Right renal pelvis (tissue), 4 donors: ENCODE measurements around the gene ARHGAP32. TPM values are rescaled to one million over a fixed set of nuclear protein-coding genes. Genes with fewer than 3 reads are reported as not detected.

Experiments
- DNase-seq, 4 donors: peaks; one replicate each; pipeline ENCODE4 v3.0.0-alpha.2; 2013; ENCODE audit warnings: low read depth in 4 of 4, low spot score in 3 of 4, missing footprints in 1 of 4
- polyA plus RNA-seq, 4 donors: library from polyadenylated mRNA; unstranded; fragments of 120-200 nt; gene quantifications; one replicate each; pipeline ENCODE4 v1.2.1, GENCODE V29; 2013; ENCODE audit not compliant: insufficient read length in 4 of 4

The ARHGAP32 gene
- polyA plus RNA-seq, 4 donors = 14.7 to 20.2 (median 17.8) TPM

DNA sequence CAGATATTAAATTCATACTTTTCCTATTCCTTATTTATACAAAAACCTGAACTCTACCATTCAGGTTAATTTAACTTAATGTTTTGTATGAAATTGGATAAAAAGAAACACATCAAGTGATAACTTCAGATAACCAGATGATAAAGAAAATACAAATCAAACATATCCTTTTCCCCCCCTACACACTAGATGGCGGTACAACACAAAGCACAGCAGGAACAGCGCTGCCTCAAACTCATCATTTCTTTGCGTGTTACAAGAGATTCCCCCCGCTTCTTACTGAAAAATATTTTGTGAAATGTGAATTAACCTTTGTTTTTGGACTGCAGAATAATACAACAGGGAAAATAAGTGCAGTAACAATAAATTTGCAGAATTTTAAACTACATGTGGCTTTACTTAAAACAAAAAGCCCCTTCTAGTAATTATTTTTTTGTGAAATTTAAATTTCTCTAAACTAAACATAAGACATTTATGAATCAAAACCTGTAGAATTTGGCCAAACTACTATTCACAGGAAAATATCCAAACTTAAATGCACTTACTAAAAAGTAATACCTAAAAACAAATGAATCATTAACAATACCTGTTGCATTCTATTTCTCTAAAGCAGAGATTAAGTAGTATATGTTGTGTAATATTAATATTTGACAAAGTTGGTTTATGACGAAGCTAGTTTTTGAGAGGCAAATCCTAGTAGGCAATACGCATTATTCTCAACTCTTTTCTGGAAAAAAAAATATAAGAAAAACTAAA is 74.4 kb downstream of the ARHGAP32 start:
- DNase-seq = peak; percentile 37 to 50 (median 43)

DNA sequence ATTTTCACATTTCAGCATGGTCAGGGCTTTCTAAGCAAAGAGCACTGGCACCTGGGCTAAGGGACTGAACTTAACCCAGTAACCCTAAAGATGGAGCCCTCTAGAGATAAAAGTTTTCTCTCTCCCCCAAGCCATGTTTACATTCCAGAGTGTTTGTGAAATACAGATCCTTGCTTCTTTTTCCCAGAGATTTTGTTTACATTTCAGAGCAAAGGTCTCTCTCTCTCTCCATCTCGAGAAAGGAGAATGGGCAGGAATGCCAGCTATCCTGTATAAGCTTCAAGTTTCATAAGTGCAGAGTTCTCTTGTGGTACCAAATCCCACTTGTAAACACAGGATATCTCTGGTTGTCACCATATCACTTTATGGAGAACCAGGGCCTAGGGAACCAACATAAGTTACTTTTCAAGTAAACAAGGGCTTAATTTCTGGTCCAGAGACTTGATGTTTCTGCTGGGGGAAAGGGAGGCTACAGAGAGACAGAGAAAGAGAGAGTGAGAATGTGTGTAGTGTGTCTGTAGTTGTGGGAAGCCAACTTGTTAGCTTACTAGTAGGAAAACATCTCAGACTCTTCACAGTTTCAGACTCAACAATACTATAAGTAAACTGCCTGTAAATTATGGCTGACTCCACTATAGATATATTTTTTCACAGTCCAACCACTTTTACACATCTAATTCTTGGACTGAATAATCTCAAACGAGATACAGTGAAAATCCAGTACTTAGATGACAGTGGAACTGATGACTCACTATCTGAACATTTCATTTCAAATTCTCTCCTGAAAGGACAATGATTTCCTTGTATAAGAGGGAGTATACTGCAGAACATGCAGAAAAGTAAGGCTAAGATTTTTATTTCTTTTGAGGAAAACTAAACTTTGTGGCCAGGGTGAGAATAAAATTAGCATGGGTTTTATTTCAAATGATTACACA is 76.2 kb downstream of the ARHGAP32 start:
- DNase-seq = no peak

DNA sequence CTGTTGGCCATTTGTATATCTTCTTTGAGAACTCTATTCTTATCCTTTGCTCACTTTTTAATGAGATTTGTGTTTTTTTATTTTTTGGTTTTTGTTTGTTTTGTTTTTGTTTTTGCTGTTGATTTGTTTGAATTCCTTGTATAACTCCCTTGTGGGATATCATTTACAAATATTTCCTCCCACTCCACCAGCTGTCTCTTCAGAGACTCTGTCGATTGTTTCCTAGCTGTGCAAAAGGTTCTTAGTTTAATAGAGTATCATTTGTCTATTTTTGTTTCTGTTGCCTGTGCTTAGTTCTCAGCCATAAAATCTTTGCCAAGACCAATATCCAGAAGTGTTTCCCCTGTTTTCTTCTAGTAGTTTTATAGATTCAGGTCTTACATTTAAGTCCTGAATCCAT is 82.4 kb downstream of the ARHGAP32 start:
- DNase-seq = no peak

DNA sequence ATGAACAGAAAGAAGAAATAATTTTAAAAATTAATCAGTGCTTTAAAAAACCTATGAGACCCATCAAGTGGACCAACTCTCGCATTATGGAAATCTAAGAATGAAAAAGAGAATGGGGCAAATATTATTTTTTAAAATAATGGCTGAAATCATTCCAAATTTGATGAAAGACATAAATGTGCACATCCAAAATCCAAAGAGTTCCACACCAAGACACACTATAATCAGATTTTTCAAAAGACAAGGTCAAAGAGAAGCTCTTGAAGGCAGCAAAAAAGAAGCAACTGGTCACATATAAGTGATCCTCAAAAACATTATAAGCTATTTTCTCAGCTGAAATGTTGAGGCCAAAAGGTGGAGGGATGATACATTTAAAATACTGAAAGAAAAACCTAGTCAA is 85.3 kb downstream of the ARHGAP32 start:
- no peak for DNase-seq

DNA sequence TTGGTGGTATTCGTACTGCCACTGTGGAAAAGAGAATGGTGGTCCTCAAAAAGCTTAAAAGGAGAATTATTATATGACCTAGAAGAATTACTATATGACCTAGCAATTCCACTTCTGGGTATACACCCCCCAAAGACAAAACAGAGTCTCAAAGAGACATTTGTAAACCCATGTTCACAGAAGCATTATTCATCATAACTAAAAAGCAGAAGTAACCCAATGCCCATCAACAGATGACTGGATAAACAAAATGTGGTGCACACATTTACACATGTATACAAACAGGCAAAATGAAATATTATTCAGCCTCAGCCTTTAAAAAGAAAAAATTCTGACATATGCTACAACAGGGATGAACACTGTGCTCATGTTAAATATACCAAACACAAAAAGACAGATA is 89.4 kb downstream of the ARHGAP32 start:
- DNase-seq = no peak

DNA sequence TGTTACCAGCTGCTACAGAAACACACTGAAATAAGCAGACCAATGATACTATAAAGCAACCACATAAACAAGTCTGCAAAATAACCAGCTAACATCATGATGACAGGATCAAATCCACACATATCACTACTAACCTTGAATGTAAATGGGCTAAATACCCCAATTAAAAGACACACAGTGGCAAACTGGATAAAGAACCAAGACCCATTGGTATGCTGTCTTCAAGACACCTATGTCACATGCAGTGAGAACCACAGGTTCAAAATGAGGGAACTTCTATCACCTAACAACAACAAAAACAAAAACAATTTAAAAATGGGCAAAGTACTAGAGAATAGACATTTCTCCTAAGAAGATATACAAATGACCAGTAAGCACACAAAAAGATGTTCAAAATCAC is 89.9 kb downstream of the ARHGAP32 start:
- DNase-seq = no peak

DNA sequence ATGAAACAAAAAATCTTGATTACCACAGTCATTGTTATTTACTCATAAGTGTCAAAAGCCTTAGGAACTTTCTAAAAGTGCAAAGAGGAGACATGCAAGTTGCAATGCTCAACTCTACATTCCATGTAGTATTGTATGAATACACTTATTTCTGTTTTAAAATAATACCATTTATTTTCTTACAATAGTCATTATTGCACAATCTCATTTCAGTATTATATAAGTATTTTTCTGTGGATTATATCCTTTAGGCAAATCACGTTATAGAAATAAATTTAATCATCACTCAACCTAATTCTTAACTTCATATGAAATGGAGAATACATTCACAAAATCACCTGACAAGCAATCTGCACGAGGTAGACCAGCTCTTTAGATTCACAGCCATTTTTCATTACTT is 98.8 kb downstream of the ARHGAP32 start:
- DNase-seq = no peak

DNA sequence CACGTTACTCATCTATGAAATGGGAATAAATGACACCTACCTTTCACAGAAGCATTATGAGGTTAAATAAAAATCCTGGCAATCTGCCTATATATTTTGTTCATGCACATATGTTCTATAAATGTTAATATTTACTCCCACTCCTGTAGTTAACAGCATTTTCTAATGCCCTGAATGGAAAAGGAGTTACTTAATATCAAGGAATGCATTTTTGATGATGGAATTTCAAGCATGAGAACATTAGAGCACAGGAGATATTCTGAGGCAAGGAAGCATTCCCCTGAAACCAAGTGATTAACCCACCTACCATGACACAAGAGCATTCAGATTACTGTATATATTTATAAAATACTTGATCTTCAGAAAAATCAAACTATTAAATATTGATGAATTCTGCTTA is 102.1 kb downstream of the ARHGAP32 start:
- DNase-seq = no peak

DNA sequence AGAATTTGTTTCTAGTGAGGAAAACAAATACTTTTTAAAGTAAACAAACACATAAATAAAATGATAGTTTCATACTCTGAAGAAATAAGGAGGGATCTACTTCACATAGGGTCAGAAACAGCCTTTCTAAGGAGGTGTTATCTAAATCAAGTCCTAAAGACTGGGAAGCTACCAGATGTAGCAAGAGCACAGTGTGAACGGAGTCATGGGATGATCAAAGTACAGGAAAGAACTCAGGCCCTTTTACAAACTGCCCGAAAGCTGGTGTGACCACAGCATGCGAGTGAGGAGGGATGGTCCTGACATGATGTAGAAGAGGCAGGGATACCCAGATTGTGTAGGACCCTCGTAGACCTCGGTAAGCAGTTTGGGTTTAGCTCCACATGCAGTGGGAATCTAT is 102.8 kb downstream of the ARHGAP32 start:
- DNase-seq = no peak

DNA sequence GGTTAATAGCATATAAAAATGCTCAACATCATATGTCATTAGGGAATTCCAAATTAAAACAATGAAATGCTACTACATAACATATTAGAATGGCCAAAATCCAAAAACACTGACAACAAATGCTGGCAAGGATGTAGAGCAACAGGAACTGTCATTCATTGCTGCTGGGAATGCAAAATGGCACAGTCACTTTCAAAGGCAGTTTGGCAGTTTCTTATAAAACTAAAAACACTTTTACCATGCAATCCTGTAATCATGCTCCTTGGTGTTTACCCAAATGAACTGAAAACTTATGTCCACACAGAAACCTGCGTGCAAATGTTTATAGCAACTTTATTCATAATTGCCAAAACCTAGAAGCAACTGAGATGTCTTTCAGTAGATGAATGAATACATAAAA is 105.1 kb downstream of the ARHGAP32 start:
- no peak for DNase-seq

DNA sequence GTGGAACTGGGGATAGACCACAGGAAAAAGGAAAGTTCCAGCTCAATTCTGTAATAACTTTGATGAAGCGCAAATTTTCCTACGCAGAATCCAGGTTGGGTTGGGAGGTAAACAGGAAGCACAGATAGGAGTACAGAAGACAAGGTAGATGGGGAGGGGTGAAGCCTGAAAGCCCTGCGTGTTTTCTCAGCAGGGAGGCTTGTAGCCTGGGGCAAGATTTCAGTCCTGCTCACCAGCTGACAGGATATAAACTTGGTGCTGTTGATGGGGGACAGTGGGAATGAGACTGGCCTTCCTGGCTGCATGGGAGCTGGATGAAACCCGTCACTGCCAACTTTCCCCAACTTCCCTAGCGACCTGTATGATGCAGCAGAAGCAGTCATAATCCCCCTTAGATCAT is 114.9 kb downstream of the ARHGAP32 start:
- DNase-seq = no peak

DNA sequence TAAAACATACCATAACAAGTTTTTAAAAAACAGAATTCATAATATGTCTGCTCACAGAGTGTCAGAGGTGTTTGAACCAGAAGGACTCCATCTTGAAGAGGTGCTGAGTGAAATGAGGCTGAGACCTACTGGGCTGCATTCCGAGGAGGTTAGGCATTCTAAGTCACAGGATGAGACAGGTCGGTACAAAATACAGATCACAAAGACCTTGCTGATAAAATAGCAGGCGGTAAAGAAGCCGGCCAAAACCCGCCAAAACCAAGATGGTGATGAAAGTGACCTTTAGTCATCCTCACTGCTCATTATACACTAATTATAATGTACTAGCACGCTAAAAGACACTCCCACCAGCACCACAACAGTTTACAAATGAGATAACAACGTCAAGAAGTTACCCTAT is 116.4 kb downstream of the ARHGAP32 start:
- DNase-seq = no peak

DNA sequence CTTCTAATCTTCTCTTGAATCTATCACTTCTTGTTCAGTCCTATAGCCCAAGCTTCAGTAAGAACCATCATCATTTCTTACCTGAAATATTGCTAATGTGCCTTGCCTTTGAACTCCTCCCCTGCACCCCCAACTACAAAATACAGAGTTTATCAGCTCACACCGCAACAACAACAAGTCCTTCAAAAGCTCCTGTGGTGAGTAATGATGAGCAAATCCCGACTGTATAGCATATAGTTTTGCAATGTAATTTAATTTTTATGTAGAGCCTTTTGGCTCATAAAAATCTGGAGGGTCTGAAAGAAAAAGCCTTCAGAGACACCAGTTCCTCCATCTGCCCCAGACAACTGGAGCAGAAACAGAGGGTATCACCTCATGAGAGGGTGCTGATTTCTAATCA is 124.7 kb downstream of the ARHGAP32 start:
- DNase-seq = no peak

DNA sequence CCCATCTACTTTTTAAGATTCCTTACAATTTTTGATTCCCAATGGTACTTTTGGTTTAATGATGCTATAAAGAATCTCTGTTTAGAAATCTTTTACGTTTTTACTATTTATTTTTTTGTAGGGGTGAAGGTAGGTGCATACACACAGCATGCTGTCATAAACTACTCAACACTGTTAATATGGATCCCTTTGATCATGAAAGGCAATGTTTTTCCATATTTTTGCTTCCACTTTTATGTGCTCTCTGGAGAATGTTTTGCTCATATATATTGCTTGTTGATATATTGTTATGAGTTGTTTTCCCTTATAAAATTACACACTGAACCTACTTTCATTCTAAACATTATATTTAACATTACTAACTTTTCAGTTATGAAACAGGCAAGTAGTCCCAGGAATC is 125.9 kb downstream of the ARHGAP32 start:
- no peak for DNase-seq

DNA sequence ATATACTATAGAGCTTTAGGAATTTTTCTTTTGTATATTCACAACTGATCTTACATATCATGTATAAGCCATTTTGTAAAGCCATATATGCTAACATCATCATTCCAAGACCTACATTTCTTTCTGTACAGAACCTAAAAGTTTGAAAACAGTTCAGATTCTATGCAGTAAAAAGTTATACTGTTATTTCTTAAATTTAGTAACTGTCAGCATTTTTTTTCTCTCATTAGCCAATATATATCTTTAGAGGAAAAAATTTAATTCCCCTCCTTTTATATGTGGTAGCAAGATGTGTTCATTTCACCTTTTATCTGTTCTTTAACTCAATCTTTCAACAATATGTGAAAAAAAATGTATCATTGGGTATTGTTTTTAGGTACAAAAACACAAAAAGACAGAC is 129.0 kb downstream of the ARHGAP32 start:
- DNase-seq = no peak

DNA sequence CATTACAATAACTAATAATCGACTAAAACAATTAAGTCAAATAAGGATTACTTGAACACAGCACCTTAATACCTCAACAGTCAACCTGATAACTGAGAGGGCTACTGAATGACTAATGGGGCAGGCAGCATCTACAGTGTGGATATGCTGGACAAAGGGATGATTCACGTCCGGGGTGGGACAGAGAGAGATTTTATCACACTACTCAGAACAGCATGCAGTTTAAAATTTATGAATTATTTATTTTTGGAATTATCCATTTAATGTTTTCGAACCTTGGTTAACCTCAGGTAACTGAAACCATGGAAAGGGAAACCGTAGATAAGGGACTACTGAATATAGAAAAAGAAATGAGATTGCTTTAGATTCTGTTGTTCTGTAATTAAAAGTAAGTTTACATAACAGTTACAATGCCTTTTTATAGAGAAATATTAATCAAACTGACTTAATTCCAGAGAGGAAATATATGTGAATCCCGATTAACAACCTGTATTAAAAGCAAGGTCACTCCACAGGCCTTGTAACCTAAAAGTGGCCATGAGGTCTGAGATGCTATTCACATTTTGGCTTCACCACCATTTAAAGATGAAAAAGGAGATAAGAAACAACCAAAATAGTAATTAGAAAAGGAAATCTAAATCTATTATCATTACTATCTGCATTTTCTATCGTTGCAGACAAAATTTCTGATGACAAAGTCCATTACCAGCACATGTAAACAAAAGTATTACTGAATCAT is 130.5 kb downstream of the ARHGAP32 start:
- DNase-seq = no peak

DNA sequence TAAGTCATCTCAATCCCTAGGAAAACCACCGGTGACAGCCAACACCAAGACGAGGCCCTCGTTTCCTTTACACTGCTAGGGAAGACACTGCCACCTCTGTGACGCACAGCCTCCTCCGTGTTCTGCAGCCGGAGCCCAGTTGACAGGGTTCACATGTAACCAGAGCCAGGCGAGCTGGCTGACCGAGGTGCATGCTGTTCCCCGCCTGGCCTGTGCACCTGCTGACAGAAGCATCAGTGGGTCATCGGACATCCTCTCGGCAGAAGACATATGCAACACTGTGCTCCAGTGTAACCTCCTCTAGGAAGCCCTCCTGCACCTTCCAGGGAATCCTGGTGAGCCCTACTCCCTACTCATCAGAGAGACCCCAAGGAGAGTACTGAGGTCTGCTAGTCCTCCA is 135.2 kb downstream of the ARHGAP32 start:
- no peak for DNase-seq

DNA sequence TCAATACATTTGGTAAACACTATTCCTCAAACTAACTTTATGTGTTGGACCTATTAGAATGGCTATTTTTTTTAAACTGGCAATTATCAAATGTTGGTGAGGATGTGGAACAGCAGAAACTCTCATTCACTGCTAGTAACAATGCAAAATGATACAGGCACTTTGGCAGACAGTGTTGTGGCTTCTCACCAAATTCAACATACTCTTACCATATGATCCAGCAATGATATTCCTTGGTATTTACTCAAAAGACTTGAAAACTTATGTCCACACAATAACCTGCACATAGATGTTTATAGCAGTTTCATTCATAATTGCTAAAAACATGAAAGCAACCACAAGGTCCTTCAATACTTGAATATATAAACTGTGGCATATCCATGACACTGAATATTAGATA is 136.9 kb downstream of the ARHGAP32 start:
- no peak for DNase-seq

DNA sequence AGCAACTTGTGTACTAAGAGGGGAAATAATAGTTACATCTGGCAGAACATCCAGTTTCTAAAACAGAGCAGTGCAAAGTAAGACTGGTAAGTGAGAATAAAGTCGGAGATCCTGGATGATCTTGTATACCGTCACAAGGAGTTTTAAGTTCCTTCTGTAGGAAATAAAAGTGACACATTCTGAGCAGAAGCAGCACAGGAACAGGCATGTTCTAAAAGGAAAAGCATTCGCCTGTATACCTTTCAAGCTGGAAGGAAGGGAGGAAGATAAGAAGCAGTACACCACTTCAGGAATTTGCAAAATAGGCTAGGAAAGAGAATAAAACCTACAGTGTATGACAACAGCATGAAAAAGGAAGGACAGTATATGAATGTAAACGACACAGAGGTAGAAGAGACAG is 143.2 kb downstream of the ARHGAP32 start:
- no peak for DNase-seq

DNA sequence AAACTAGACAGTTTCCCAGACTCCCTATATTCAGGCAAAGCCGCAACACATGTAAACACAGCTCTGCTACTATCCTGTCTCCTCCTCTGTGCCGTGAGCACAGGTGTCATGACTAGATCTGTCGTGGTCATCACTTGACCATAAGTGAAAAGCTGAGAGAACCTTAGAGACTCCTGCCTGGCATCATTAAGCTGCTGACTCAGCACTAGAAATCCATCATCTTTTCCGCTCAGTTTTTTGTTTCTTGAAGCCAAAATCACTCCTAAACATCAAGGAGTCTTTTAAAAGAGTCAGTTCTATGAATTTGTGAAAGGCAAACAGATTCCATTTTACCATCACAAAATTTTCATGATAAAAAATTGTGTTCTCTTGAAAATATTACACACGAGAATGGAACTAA is 147.0 kb downstream of the ARHGAP32 start:
- DNase-seq = no peak

DNA sequence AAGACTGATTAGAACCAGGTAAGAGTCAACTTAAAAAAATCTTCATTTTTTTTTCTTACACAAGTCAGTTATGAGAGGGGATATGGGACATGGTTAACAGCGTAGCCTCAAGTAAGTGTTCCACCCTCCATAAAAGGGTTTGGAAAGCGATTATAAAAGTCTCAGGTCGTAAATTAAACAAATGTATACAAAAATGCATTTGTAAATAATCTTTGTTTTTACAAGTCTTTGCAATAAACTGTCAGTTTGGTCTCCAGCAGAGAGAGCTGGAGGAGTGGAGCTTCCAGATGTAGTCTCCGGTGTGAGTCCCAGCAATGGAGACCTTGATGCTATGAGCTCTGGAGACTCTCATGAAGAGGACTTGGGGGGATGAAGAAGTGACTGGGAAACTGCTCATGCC is 149.6 kb downstream of the ARHGAP32 start:
- DNase-seq = no peak
